PC-9 (cell line): ENCODE results near the gene LRFN2. TPM values are rescaled to one million over a fixed set of nuclear protein-coding genes. Genes with fewer than 3 reads are reported as not detected.

ENCODE experiments used
- BruUV-seq: library from RNA; stranded (reverse); fragments of 400-500 nt; replicated peaks from 2 replicates; lab custom pipeline; 2021; lab: Mats Ljungman, UMichigan
- CTCF ChIA-PET: fragments of 300-600 bp; sonication (Branson Sonifier 250); formaldehyde crosslinking; loops from one replicate; lab custom pipeline; 2022; ENCODE audit warnings: antibody characterized with exemption; lab: Charles Lee
- POLR2A ChIA-PET: fragments of 300-600 bp; sonication (Branson Sonifier 250); formaldehyde crosslinking; loops from one replicate; lab custom pipeline; 2022; ENCODE audit warnings: antibody characterized with exemption; ENCODE audit not compliant: unreplicated experiment; lab: Charles Lee
- DNase-seq, 2 experiments: peaks; one replicate each; pipeline versions ENCODE4 v3.0.0 to v3.0.0-alpha.2; 2015 to 2022; ENCODE audit warnings: mixed read lengths in 1 of 2
- H2AFZ ChIP-seq: fragments of 200-600 bp; sonication (generic); 2 replicates; pipeline ENCODE4 v1.8.1; 2017; ENCODE audit warnings: antibody characterized with exemption
- H3F3A ChIP-seq: fragments of 200-600 bp; sonication (generic); 2 replicates; pipeline ENCODE4 v1.8.1; 2017; ENCODE audit warnings: antibody characterized with exemption, mild to moderate bottlenecking, low read depth; ENCODE audit not compliant: insufficient read depth
- H3K27ac ChIP-seq: fragments of 200-600 bp; sonication (generic); 2 replicates; pipeline ENCODE4 v1.6.1; 2016; ENCODE audit warnings: mixed run types
- H3K27me3 ChIP-seq: fragments of 200-600 bp; sonication (generic); 2 replicates; pipeline ENCODE4 v1.6.1; 2016; ENCODE audit warnings: low read depth, mixed run types; ENCODE audit not compliant: insufficient read depth
- H3K36me3 ChIP-seq: fragments of 200-600 bp; sonication (generic); 2 replicates; pipeline ENCODE4 v1.6.1; 2016; ENCODE audit warnings: low read depth, mixed run types
- H3K4me1 ChIP-seq: fragments of 200-600 bp; sonication (generic); replicated peaks from 2 replicates; pipeline ENCODE4 v1.6.1; 2016; ENCODE audit warnings: mixed run types; ENCODE audit not compliant: insufficient read depth
- H3K4me2 ChIP-seq: fragments of 200-600 bp; sonication (generic); 2 replicates; pipeline ENCODE4 v1.6.1; 2017; ENCODE audit warnings: mixed run types
- H3K4me3 ChIP-seq: fragments of 200-600 bp; sonication (generic); 2 replicates; pipeline ENCODE4 v1.6.1; 2016; ENCODE audit warnings: mixed run types
- H3K79me2 ChIP-seq: fragments of 200-600 bp; sonication (generic); 2 replicates; pipeline ENCODE4 v1.6.1; 2017; ENCODE audit warnings: low read depth, mixed run types
- H3K9me2 ChIP-seq: fragments of 200-600 bp; sonication (generic); 2 replicates; pipeline ENCODE4 v1.8.1; 2017; ENCODE audit warnings: mild to moderate bottlenecking; ENCODE audit not compliant: insufficient read depth
- H3K9me3 ChIP-seq: fragments of 200-600 bp; sonication (generic); 2 replicates; pipeline ENCODE4 v1.8.1; 2016; ENCODE audit warnings: low read depth; ENCODE audit not compliant: insufficient read depth
- H4K20me1 ChIP-seq: fragments of 200-600 bp; sonication (generic); 2 replicates; pipeline ENCODE4 v1.8.1; 2017; ENCODE audit not compliant: insufficient read depth
- EZH2 ChIP-seq: fragments of 200-600 bp; sonication (generic); IDR thresholded peaks from 2 replicates; pipeline ENCODE4 v1.8.0; 2017; ENCODE audit warnings: antibody characterized with exemption, low read depth
- intact Hi-C: fragments of 100-400 bp; cut with micrococcal nuclease; formaldehyde crosslinking; loops from one replicate; pipeline ENCODE4 v1.10.0; 2022; ENCODE audit not compliant: unreplicated experiment
- total RNA-seq: library from RNA; stranded (reverse); gene quantifications from 2 replicates; pipeline ENCODE4 v1.2.3, GENCODE V29; 2021
- TF ChIP-seq, protein P1 (sequence below): fragments of 200-600 bp; sonication (generic); conservative IDR thresholded peaks from 2 replicates; pipeline ENCODE4 v1.6.1; 2017; ENCODE audit warnings: mixed run types, antibody characterized with exemption, mild to moderate bottlenecking, moderate library complexity

Gene LRFN2
- total RNA-seq, 1 experiment from 2014 or later, result not detected

DNA sequence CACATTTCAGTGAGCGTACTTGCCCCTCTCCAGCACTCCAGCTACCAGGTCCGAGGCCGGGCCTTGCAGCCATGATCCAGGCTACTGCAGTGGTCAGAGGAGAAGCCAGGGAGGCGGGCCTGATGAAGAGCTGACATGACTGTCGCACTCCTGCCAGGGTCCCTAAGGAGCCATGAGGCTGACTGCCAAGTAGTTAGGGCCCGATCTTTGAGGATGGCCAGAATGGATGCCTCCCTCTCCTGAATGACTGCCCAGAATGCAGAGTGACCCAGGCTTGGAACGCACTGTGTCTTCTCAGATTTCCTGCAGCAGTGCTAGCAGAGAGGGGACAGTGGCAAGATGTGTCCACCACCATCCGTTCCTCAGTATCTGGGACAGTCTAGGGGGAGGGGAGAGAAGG is 24.7 kb upstream of the LRFN2 start:
- no peak overlapping the region for H3K27ac ChIP-seq
- DNase-seq, result no peak
- no peaks in the 10 kb centered on the region for H3K79me2 ChIP-seq
- no peaks in the 10 kb centered on the region for H4K20me1 ChIP-seq
- H3F3A ChIP-seq, result no peaks in the 10 kb centered on the region
- H3K9me2 ChIP-seq, result no peaks in the 10 kb centered on the region
- CTCF ChIA-PET, result no interaction called here
- intact Hi-C loops, result no loop called here
- no peaks in the 10 kb centered on the region for H3K9me3 ChIP-seq
- H3K4me2 ChIP-seq, result no peak overlapping the region
- H3K36me3 ChIP-seq, result no peaks in the 10 kb centered on the region
- POLR2A ChIA-PET, result no interaction called here
- no peaks in the 10 kb centered on the region for H3K4me1 ChIP-seq
- H2AFZ ChIP-seq, result no peak overlapping the region
- peaks cover 19% of the 10 kb centered on the region for H3K27me3 ChIP-seq
- BruUV-seq, result no TSS peak
- no peak for TF ChIP-seq EZH2
- TF ChIP-seq, protein P1, sequence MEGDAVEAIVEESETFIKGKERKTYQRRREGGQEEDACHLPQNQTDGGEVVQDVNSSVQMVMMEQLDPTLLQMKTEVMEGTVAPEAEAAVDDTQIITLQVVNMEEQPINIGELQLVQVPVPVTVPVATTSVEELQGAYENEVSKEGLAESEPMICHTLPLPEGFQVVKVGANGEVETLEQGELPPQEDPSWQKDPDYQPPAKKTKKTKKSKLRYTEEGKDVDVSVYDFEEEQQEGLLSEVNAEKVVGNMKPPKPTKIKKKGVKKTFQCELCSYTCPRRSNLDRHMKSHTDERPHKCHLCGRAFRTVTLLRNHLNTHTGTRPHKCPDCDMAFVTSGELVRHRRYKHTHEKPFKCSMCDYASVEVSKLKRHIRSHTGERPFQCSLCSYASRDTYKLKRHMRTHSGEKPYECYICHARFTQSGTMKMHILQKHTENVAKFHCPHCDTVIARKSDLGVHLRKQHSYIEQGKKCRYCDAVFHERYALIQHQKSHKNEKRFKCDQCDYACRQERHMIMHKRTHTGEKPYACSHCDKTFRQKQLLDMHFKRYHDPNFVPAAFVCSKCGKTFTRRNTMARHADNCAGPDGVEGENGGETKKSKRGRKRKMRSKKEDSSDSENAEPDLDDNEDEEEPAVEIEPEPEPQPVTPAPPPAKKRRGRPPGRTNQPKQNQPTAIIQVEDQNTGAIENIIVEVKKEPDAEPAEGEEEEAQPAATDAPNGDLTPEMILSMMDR, result no peak
- no peak overlapping the region for H3K4me3 ChIP-seq

DNA sequence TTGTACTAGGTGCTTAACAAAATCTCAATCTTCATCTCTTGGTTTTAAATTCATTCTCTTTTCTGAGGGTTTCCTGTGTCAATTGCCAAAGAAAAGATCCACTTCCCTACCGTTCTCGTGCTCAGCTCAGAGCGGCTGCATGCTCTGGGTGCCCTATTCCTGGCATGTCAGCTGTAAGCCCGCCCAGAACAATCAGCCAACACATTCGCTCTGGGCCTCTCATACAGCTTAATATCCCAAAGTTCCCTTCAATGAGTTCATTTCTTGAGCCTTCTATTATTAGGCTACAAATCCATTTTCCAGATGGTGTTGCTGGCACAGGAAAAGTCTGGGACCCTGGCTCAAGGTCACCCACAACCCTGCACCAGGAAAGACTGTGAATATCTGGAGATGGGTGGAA is 24.3 kb upstream of the LRFN2 start:
- Histone ChIP-seq H3F3A (no peaks in the 10 kb centered on the region), H3K79me2 (no peaks in the 10 kb centered on the region), H3K4me3 (no peak overlapping the region), H3K4me2 (no peak overlapping the region), H3K27ac (no peak overlapping the region), H3K27me3 (peaks cover 19% of the 10 kb centered on the region), H3K9me3 (no peaks in the 10 kb centered on the region), H4K20me1 (no peaks in the 10 kb centered on the region), H2AFZ (no peak overlapping the region), H3K9me2 (no peaks in the 10 kb centered on the region), H3K4me1 (no peaks in the 10 kb centered on the region), H3K36me3 (no peaks in the 10 kb centered on the region)
- POLR2A ChIA-PET, result no interaction called here
- BruUV-seq, result no TSS peak
- no peak for DNase-seq
- intact Hi-C loops, result no loop called here
- TF ChIP-seq, protein P1, result no peak
- no peak for TF ChIP-seq EZH2
- CTCF ChIA-PET, result no interaction called here

DNA sequence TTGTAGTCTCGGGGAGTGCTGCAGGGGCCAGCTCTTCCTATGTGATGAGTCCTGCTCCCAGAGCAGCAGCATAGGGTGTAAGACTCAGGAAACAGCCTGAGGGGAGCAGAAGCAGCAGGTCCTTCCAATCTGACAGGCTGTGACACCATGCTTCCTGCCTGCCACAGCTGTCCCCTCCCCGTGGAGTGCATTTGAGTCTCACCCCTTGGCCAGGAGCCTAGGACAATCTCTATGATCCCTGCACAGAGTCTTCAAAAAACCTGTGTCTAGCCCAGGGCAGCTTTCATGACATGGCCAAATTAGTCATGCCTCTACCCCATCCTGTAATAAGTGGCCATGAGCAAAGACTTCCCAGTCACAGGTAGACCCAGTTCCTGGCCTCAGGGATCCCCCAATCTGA is 23.1 kb upstream of the LRFN2 start:
- Histone ChIP-seq H4K20me1 (no peaks in the 10 kb centered on the region), H3K4me1 (no peaks in the 10 kb centered on the region), H3K4me3 (no peak overlapping the region), H3K9me2 (no peaks in the 10 kb centered on the region), H3K4me2 (no peak overlapping the region), H3K27ac (no peak overlapping the region), H3K9me3 (no peaks in the 10 kb centered on the region), H3K79me2 (no peaks in the 10 kb centered on the region), H3K36me3 (no peaks in the 10 kb centered on the region), H2AFZ (no peak overlapping the region), H3F3A (no peaks in the 10 kb centered on the region), H3K27me3 (peaks cover 19% of the 10 kb centered on the region)
- no TSS peak for BruUV-seq
- TF ChIP-seq, protein P1, result no peak
- TF ChIP-seq EZH2, result no peak
- ChIA-PET CTCF (no interaction called here), POLR2A (no interaction called here)
- intact Hi-C loops, result no loop called here
- no peak for DNase-seq
